Parathyroid adenoma (tissue), 2 donors: ENCODE results near the gene CCT6B.

Experiments used
- H2AFZ ChIP-seq: fragments of 300-600 bp; sonication (generic); one replicate; pipeline ENCODE4 v1.7.0; 2017; ENCODE audit warnings: antibody characterized with exemption, mild to moderate bottlenecking
- H3K27ac ChIP-seq: fragments of 300-600 bp; sonication (generic); one replicate; pipeline ENCODE4 v1.7.0; 2017
- H3K27me3 ChIP-seq: fragments of 300-600 bp; sonication (generic); one replicate; pipeline ENCODE4 v1.7.0; 2017; ENCODE audit warnings: low read length; ENCODE audit not compliant: control insufficient read depth, insufficient read depth
- H3K36me3 ChIP-seq: fragments of 300-600 bp; sonication (generic); one replicate; pipeline ENCODE4 v1.7.0; 2017; ENCODE audit warnings: low read length; ENCODE audit not compliant: control insufficient read depth, insufficient read depth
- H3K4me1 ChIP-seq: fragments of 300-600 bp; sonication (generic); one replicate; pipeline ENCODE4 v1.7.0; 2017; ENCODE audit warnings: control low read depth
- H3K4me2 ChIP-seq: fragments of 300-600 bp; sonication (generic); one replicate; pipeline ENCODE4 v1.7.0; 2017; ENCODE audit warnings: low read length
- H3K4me3 ChIP-seq: fragments of 300-600 bp; sonication (generic); one replicate; pipeline ENCODE4 v1.7.0; 2017; ENCODE audit warnings: low read depth, low read length
- H3K79me2 ChIP-seq: fragments of 300-600 bp; sonication (generic); one replicate; pipeline ENCODE4 v1.7.0; 2017; ENCODE audit warnings: control low read depth
- H3K9ac ChIP-seq: fragments of 300-600 bp; sonication (generic); one replicate; pipeline ENCODE4 v1.7.0; 2017; ENCODE audit warnings: mild to moderate bottlenecking
- H3K9me3 ChIP-seq: fragments of 300-600 bp; sonication (generic); one replicate; pipeline ENCODE4 v1.7.0; 2017; ENCODE audit warnings: low read length; ENCODE audit not compliant: control insufficient read depth
- TF ChIP-seq, protein P1 (sequence below): fragments of 300-600 bp; sonication (generic); IDR thresholded peaks from one replicate; pipeline ENCODE4 v1.7.0; 2017; ENCODE audit warnings: antibody characterized with exemption, mild to moderate bottlenecking
- donor health status: primary hyperparathyroidism.

The CCT6B gene

DNA sequence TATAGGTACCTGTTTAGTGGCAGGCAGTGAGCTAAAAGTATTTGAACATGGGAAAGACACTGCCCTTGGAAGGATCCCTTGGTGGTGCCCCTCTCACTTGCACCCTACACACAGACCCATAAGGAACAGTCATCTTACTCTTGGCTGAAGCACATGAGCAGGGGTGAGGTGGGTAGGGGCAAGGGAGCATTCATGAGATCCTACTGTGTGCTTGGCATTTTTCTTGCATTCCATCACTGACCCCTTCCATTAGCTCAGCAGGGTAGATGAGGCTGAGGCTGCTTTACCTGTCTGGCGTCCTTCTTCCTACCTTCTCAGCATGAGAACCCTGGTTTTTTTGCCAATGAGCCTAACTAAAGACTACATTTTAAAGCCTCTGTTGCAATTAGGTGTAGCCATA lies 48.3 kb downstream of the CCT6B start:
- no peaks in the 10 kb centered on the region for H3K36me3 ChIP-seq
- no peaks in the 10 kb centered on the region for H3K4me1 ChIP-seq
- H3K4me2 ChIP-seq = no peak overlapping the region
- H3K9me3 ChIP-seq = no peaks in the 10 kb centered on the region
- H3K79me2 ChIP-seq = no peaks in the 10 kb centered on the region
- TF ChIP-seq, protein P1, sequence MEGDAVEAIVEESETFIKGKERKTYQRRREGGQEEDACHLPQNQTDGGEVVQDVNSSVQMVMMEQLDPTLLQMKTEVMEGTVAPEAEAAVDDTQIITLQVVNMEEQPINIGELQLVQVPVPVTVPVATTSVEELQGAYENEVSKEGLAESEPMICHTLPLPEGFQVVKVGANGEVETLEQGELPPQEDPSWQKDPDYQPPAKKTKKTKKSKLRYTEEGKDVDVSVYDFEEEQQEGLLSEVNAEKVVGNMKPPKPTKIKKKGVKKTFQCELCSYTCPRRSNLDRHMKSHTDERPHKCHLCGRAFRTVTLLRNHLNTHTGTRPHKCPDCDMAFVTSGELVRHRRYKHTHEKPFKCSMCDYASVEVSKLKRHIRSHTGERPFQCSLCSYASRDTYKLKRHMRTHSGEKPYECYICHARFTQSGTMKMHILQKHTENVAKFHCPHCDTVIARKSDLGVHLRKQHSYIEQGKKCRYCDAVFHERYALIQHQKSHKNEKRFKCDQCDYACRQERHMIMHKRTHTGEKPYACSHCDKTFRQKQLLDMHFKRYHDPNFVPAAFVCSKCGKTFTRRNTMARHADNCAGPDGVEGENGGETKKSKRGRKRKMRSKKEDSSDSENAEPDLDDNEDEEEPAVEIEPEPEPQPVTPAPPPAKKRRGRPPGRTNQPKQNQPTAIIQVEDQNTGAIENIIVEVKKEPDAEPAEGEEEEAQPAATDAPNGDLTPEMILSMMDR = no peak
- no peak overlapping the region for H2AFZ ChIP-seq
- no peak overlapping the region for H3K27ac ChIP-seq
- no peak overlapping the region for H3K4me3 ChIP-seq
- no peaks in the 10 kb centered on the region for H3K27me3 ChIP-seq
- H3K9ac ChIP-seq = no peak overlapping the region

DNA sequence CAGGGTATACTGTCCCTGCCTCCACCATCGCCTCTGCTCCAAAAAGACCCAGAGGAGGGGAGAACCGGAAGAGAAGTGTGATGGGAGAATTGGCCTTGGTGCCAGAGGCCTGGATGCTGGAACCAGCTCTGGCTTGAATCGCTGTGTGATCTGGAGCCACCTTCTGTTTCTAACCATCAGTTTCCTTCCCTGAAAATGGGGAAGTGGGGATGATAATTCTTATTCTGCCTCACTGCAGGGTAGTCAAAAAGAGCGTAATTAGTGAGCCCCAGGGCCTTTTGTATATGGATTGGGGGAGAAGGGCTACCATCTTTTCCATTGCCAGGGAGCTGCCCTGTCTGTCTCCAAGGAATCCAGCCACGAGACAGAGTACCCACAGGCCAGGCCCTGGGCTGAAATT lies 52.2 kb downstream of the CCT6B start:
- TF ChIP-seq, protein P1 = no peak
- no peaks in the 10 kb centered on the region for H3K27me3 ChIP-seq
- H2AFZ ChIP-seq = no peak overlapping the region
- no peaks in the 10 kb centered on the region for H3K4me1 ChIP-seq
- no peaks in the 10 kb centered on the region for H3K36me3 ChIP-seq
- H3K4me3 ChIP-seq = no peak overlapping the region
- no peak overlapping the region for H3K9ac ChIP-seq
- H3K9me3 ChIP-seq = no peaks in the 10 kb centered on the region
- no peak overlapping the region for H3K4me2 ChIP-seq
- no peaks in the 10 kb centered on the region for H3K79me2 ChIP-seq
- H3K27ac ChIP-seq = no peak overlapping the region

DNA sequence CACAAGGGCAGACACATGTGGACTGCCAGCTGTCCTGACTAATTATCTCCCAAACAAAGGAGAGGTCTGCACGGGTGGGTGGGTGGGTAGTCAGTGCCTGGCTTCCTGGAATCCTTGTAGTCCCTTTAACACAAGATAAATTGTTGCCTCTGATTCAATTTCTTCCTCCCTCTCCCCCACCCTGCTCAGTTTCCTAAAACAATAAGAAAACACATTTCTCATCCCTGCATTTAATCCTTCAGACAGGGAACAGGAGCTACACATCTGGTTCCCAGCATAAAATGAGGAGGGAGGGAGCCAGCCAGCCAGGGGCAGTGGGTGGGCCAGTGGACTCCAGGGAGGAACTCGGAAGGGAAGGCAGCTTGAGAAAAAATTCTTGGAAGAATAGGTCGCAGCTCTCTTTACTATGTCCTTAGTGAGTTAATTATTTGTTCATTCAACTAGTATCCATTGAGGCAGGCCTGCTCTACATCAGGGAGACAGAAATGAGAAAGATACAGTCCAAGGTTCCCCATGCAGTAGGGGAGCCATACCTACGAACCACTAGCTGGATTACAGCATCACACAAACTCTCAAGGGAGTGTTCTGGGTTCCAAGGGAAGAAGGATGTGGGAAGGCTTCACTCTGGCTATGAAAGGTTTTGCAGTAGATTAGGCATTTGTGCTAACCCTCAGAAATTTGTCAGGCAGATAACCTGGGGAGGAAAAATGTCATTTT lies 58.3 kb downstream of the CCT6B start:
- Histone ChIP-seq H3K4me1 (no peaks in the 10 kb centered on the region), H3K9ac (no peak overlapping the region), H3K36me3 (no peaks in the 10 kb centered on the region), H3K27me3 (no peaks in the 10 kb centered on the region), H3K4me3 (no peak overlapping the region), H3K27ac (no peak overlapping the region), H3K79me2 (no peaks in the 10 kb centered on the region), H3K4me2 (no peak overlapping the region), H2AFZ (no peak overlapping the region), H3K9me3 (no peaks in the 10 kb centered on the region)
- TF ChIP-seq, protein P1 = no peak

DNA sequence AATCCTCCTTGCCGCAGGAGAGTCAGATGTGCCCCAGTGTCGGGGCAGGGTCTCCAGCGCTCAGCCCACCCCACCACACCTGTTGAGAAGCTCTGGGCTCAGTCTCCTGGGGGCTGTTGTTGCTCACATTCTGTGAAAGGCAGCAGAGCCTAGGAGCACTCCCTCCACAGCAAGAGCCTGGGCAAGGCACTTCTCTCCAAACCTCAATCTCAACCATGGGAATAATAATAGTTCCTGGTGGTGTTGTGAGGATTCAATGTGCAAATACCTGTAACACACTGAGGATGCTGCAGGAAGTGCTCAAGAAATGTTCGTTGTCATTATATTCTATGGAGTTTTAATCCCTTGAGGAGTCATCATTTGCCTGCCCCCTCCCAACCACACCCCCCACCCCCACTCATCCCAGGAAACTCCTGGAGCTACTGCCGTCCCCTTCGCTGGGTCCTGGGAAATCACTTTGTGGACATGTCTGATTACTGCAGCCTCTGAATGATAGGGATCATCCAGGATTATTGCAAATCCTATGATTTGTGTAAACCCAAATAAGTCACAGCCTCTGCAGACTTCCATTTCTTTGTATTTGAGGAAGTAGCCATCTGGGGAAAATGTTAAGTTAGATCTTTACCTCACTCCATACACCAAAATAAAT lies 61.5 kb downstream of the CCT6B start:
- Histone ChIP-seq H3K79me2 (no peaks in the 10 kb centered on the region), H3K4me3 (no peak overlapping the region), H3K9me3 (no peaks in the 10 kb centered on the region), H3K27ac (no peak overlapping the region), H2AFZ (no peak overlapping the region), H3K27me3 (no peaks in the 10 kb centered on the region), H3K9ac (no peak overlapping the region), H3K4me2 (no peak overlapping the region), H3K4me1 (no peaks in the 10 kb centered on the region), H3K36me3 (no peaks in the 10 kb centered on the region)
- TF ChIP-seq, protein P1 = no peak

DNA sequence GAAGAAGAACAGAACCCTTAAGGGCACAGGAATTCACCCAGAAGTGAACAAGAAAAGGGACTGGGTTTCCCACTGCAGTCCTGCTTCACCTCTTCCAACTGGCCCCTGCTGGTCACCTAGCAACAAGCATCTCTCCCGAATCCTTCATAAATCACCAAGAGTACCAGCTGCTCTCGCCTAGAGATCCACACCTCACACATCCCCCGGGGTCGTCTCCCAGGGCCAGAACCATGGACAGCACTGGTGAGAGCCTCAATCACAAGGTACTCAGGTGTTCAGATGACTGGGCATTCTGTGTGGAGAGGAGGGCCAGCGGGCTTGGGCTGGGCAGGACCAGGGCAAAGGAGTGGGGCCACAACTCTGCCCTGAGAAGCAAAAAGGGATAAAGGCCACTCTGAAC lies 65.9 kb downstream of the CCT6B start:
- no peaks in the 10 kb centered on the region for H3K36me3 ChIP-seq
- no peaks in the 10 kb centered on the region for H3K9me3 ChIP-seq
- TF ChIP-seq, protein P1 = no peak
- no peaks in the 10 kb centered on the region for H3K27me3 ChIP-seq
- no peak overlapping the region for H3K4me2 ChIP-seq
- no peak overlapping the region for H3K9ac ChIP-seq
- no peak overlapping the region for H3K4me3 ChIP-seq
- H2AFZ ChIP-seq = no peak overlapping the region
- H3K4me1 ChIP-seq = no peaks in the 10 kb centered on the region
- H3K27ac ChIP-seq = no peak overlapping the region
- H3K79me2 ChIP-seq = no peaks in the 10 kb centered on the region
